ENCODE data around the gene AATK. TPM values are rescaled to one million over a fixed set of nuclear protein-coding genes. Genes with fewer than 3 reads are reported as not detected.

Gene AATK
- total and polyA plus RNA-seq, 2 of the 13 experiments (the other 11 are each of a cell fraction or from before 2014, with no cell fraction given): 2.9 to 8.4 TPM

- no peaks in the 10 kb centered on the region for H3K79me2 ChIP-seq (ENCODE audit: insufficient read depth, low read length)
- no peak for FAIRE-seq
- no peaks in the 10 kb centered on the region for H3K9me3 ChIP-seq (ENCODE audit: low read length)
- POLR2A ChIA-PET: interaction anchor here (1.1 to 2.3 kb wide), 4 partner anchors 14 to 108 kb away, joined by 3 to 20 read pairs (median 5); no protein-coding TSS in a partner anchor
- in situ Hi-C loops (cut with HindIII; ENCODE audit: extremely low pct_ligation_motif_present, low pct_unique_long_range_greater_than_20kb) (loop anchor here (5.0 kb wide), 1 partner anchor 109 kb away; no protein-coding TSS in a partner anchor), intact Hi-C loops (cut with micrococcal nuclease; ENCODE audit: unreplicated experiment) (loop anchor here (1.0 to 2.0 kb wide), 2 partner anchors 52 to 73 kb away; no protein-coding TSS in a partner anchor)
- peak; percentile 2; the same call in 1 of the 2 replicates for TF ChIP-seq POLR2AphosphoS5 (IDR thresholded peaks at IDR 0.05; ENCODE audit: low read depth, low read length)
- 0 out of 2 replicates have a peak, but pooled peaks have one; percentile 9 for TF ChIP-seq ZBTB4 (CRISPR knock-in tag; IDR thresholded peaks at IDR 0.05; ENCODE audit: borderline replicate concordance)
- no peak for TF ChIP-seq YEATS2 (CRISPR knock-in tag; IDR thresholded peaks at IDR 0.05; ENCODE audit: borderline replicate concordance)
- TF ChIP-seq THAP9 (CRISPR knock-in tag; IDR thresholded peaks at IDR 0.05; ENCODE audit: borderline replicate concordance): 0 out of 2 replicates have a peak, but pooled peaks have one; percentile 3
- 0 out of 2 replicates have a peak, but pooled peaks have one; percentile 15 for TF ChIP-seq ZBTB33 (CRISPR knock-in tag; IDR thresholded peaks at IDR 0.05)
- CTCF ChIA-PET (ENCODE audit: low intra/inter-chr PET ratio, low total read pairs): interaction anchor here (0.8 to 1.7 kb wide), 2 partner anchors 73 to 107 kb away, joined by 3 to 12 read pairs; no protein-coding TSS in a partner anchor
- H3K27me3 ChIP-seq (ENCODE audit: control insufficient read depth in 1 of 2, insufficient read depth in 2 of 2, low read length in 2 of 2): no peaks in the 10 kb centered on the region
- no TSS peak for BruUV-seq (replicated peaks)
- no peaks in the 10 kb centered on the region for H4K20me1 ChIP-seq (ENCODE audit: insufficient read depth, low read length)
- peaks cover 52% of the 10 kb centered on the region for H3K4me1 ChIP-seq (ENCODE audit: insufficient read depth, low read length)
- peak overlapping the region in 1 of 3 experiments; percentile 63; a peak in 2 of 6 replicates for H3K4me3 ChIP-seq (replicated peaks in 1 of 3; ENCODE audit: insufficient read depth in 1 of 3, low read depth in 2 of 3, low read length in 3 of 3)
- no peak overlapping the region for H3K27ac ChIP-seq (ENCODE audit: extremely low read length, insufficient read depth, low read length)
- H2AFZ ChIP-seq (ENCODE audit: low read length): no peak overlapping the region
- WGBS (ENCODE audit: low lambda C conversion rate): 87% methylated on average over 7 of the region's 7 CpGs
- no peak for DNase-seq (ENCODE audit: low spot score)
- peaks cover 4 to 6% of the 10 kb centered on the region in 2 experiments; a peak in 1 of 5 replicates for H3K36me3 ChIP-seq (replicated peaks in 1 of 2; ENCODE audit: control insufficient read depth in 1 of 2, insufficient read depth in 2 of 2, low read length in 2 of 2)
- peak; percentile 0; the same call in 1 of the 3 replicates for ATAC-seq
- peak overlapping the region; percentile 53 for H3K9ac ChIP-seq (ENCODE audit: insufficient read depth, low read depth, low read length)
- peak overlapping the region; percentile 86 for H3K4me2 ChIP-seq (ENCODE audit: low read depth, low read length)
Measured at GRCh38 chr17:81096741-81097133, 69.3 kb downstream of the AATK start.

Data from HepG2 (cell line).